Transverse colon (tissue), 4 donors: ENCODE measurements around the gene C6orf163. TPM values are rescaled to one million over a fixed set of nuclear protein-coding genes. Genes with fewer than 3 reads are reported as not detected.

Experiments
- DNase-seq: peaks from one replicate; pipeline ENCODE4 v3.0.0-alpha.2; 2019
- H3K27ac ChIP-seq, 4 donors: fragments of 200-600 bp; sonication (generic); 2 replicates each; pipeline ENCODE4 v1.5.1; 2016 to 2018; ENCODE audit warnings: inconsistent platforms in 4 of 4
- H3K27me3 ChIP-seq: fragments of 200-600 bp; sonication (generic); 2 replicates; pipeline ENCODE4 v1.5.1; 2017; ENCODE audit warnings: inconsistent platforms
- H3K36me3 ChIP-seq, 4 donors: fragments of 200-600 bp; sonication (generic); 2 replicates each; pipeline ENCODE4 v1.5.1; 2017 to 2019; ENCODE audit warnings: inconsistent platforms in 4 of 4
- H3K4me1 ChIP-seq, 4 donors: fragments of 200-600 bp; sonication (generic); 2 replicates each; pipeline ENCODE4 v1.5.1; 2017 to 2020; ENCODE audit warnings: inconsistent platforms in 4 of 4
- H3K4me3 ChIP-seq, 4 donors: fragments of 200-600 bp; sonication (generic); 1 replicate in 1 of 4; 2 replicates in 3 of 4; pipeline versions ENCODE4 v1.5.1 to v1.6.1; 2017 to 2019; ENCODE audit warnings: inconsistent platforms in 4 of 4
- H3K9me3 ChIP-seq, 2 donors: fragments of 200-600 bp; sonication (generic); 2 replicates each; pipeline ENCODE4 v1.5.1; 2017 to 2019; ENCODE audit warnings: inconsistent platforms in 2 of 2
- CTCF ChIP-seq, 5 experiments: fragments of 200-600 bp in 3 of 5; fragments of 450-650 bp in 2 of 5; sonication (generic) in 3 of 5; IDR thresholded peaks; 1 replicate in 2 of 5; 2 replicates in 3 of 5; pipeline ENCODE4 v1.5.1; 2016 to 2017; ENCODE audit warnings: antibody characterized with exemption in 5 of 5, inconsistent platforms in 3 of 5, mild to moderate bottlenecking in 2 of 5, moderate library complexity in 1 of 5
- EP300 ChIP-seq: sonication (generic); formaldehyde crosslinking; IDR thresholded peaks from one replicate; pipeline ENCODE4 v1.6.1; 2017; ENCODE audit warnings: antibody characterized with exemption, low read depth
- POLR2A ChIP-seq: fragments of 450-650 bp; IDR thresholded peaks from one replicate; pipeline ENCODE4 v1.6.1; 2016; ENCODE audit warnings: antibody characterized with exemption, mild to moderate bottlenecking, moderate library complexity
- POLR2AphosphoS5 ChIP-seq, 3 donors: sonication (generic); formaldehyde crosslinking; IDR thresholded peaks; one replicate each; pipeline ENCODE4 v1.6.1; 2016; ENCODE audit warnings: antibody characterized with exemption in 3 of 3
- WGBS, 2 donors: methylation state at CpG; one replicate each; pipeline ENCODE4 v1.1.5; 2018; ENCODE audit warnings: low coverage in 1 of 2; 5-methylcytosine and 5-hydroxymethylcytosine counted together
- in situ Hi-C, 4 donors: fragments of 200-750 bp; cut with MboI; loops; one replicate each; pipeline versions ENCODE4 v1.15.0 to v1.15.1; 2017; ENCODE audit warnings: low sequenced_read_pairs in 3 of 4, low pct_ligation_motif_present in 1 of 4, low pct_unique_long_range_greater_than_20kb in 1 of 4
- intact Hi-C: fragments of 100-400 bp; cut with DNase I; formaldehyde crosslinking; loops from one replicate; pipeline ENCODE4 v1.15.1; 2023; ENCODE audit warnings: low total_unique reads
- total RNA-seq, 4 donors: library from RNA; depleted of rRNA; stranded (reverse); fragments of >200 nt; gene quantifications; one replicate each; pipeline ENCODE4 v1.1.0, GENCODE V29; 2016

Gene C6orf163
- total RNA-seq, 4 donors from 2014 or later, result 3.0 to 14.4 (median 6.6) TPM

GRCh38 chr6:87342829-87343228, 1.8 kb upstream of the C6orf163 start:
- Histone ChIP-seq H3K9me3 (no peaks in the 10 kb centered on the region), H3K4me1 (no peaks in the 10 kb centered on the region), H3K4me3 (no peak overlapping the region), H3K36me3 (no peaks in the 10 kb centered on the region), H3K27ac (no peak overlapping the region), H3K27me3 (no peaks in the 10 kb centered on the region)
- TF ChIP-seq EP300, result no peak
- TF ChIP-seq POLR2AphosphoS5 (IDR thresholded peaks at IDR 0.05), result no peak
- no peak for TF ChIP-seq POLR2A
- no peak for TF ChIP-seq CTCF (IDR thresholded peaks at IDR 0.05)
- no peak for DNase-seq
- intact Hi-C loops, result no loop called here
- in situ Hi-C loops, result no loop called here

- no peak for DNase-seq
- Histone ChIP-seq H3K4me3 (no peak overlapping the region), H3K27ac (no peak overlapping the region), H3K9me3 (no peaks in the 10 kb centered on the region), H3K27me3 (no peaks in the 10 kb centered on the region), H3K4me1 (no peaks in the 10 kb centered on the region), H3K36me3 (no peaks in the 10 kb centered on the region)
- intact Hi-C loops, result no loop called here
- TF ChIP-seq CTCF (IDR thresholded peaks at IDR 0.05), result no peak
- TF ChIP-seq EP300, result no peak
- no peak for TF ChIP-seq POLR2AphosphoS5 (IDR thresholded peaks at IDR 0.05)
- TF ChIP-seq POLR2A, result no peak
- in situ Hi-C loops, result no loop called here
- WGBS, 2 donors, result 92% methylated on average over 3 of the region's 3 CpGs
Measured at GRCh38 chr6:87346700-87347099, 2.1 kb downstream of the C6orf163 start.

- WGBS, 2 donors, result 97 to 100% methylated on average over 2 of the region's 2 CpGs
- Histone ChIP-seq H3K9me3 (no peaks in the 10 kb centered on the region), H3K27me3 (no peaks in the 10 kb centered on the region), H3K27ac (no peak overlapping the region), H3K36me3 (no peaks in the 10 kb centered on the region), H3K4me1 (no peaks in the 10 kb centered on the region), H3K4me3 (no peak overlapping the region)
- in situ Hi-C loops, result no loop called here
- DNase-seq, result no peak
- TF ChIP-seq CTCF (IDR thresholded peaks at IDR 0.05), result no peak
- no peak for TF ChIP-seq POLR2AphosphoS5 (IDR thresholded peaks at IDR 0.05)
- no peak for TF ChIP-seq EP300
- no peak for TF ChIP-seq POLR2A
- intact Hi-C loops, result no loop called here
Measured at GRCh38 chr6:87349896-87350295, 5.3 kb downstream of the C6orf163 start.

GRCh38 chr6:87350516-87350915, 5.9 kb downstream of the C6orf163 start:
- H3K27me3 ChIP-seq, result no peaks in the 10 kb centered on the region
- H3K4me3 ChIP-seq, result no peak overlapping the region
- no peaks in the 10 kb centered on the region for H3K4me1 ChIP-seq
- intact Hi-C loops, result no loop called here
- H3K9me3 ChIP-seq, result no peaks in the 10 kb centered on the region
- no peak for DNase-seq
- in situ Hi-C loops, result no loop called here
- no peaks in the 10 kb centered on the region for H3K36me3 ChIP-seq
- no peak for TF ChIP-seq CTCF (IDR thresholded peaks at IDR 0.05)
- TF ChIP-seq POLR2A, result no peak
- no peak for TF ChIP-seq EP300
- TF ChIP-seq POLR2AphosphoS5 (IDR thresholded peaks at IDR 0.05), result no peak
- no peak overlapping the region for H3K27ac ChIP-seq
